GM13977 (cell line): ENCODE data around the gene NANOS2.
A peak's percentile ranks its signal among the peaks of the same experiment; 100 is the strongest.
"Not testable (repeated sequence)": the region's sequence is repeated elsewhere in the genome, so short reads cannot be mapped to it uniquely, and the experiment has no call there.

ENCODE experiments used
- DNase-seq: peaks from one replicate; pipeline ENCODE4 v3.0.0; 2012; ENCODE audit warnings: low spot score
- in situ Hi-C: fragments of 300-500 bp; cut with MboI; formaldehyde crosslinking; loops from one replicate; pipeline ENCODE4 v1.12.0; 2022; ENCODE audit warnings: low sequenced_read_pairs, low pct_unique_long_range_greater_than_20kb, mixed read lengths, inconsistent platforms; ENCODE audit not compliant: unreplicated experiment
- TF ChIP-seq, protein P1 (sequence below): IDR thresholded peaks from 2 replicates; pipeline ENCODE4 v1.5.1; 2012; ENCODE audit warnings: mild to moderate bottlenecking, control low read depth; ENCODE audit not compliant: insufficient read depth; ENCODE audit errors: extremely low read depth, missing control alignments

NANOS2 gene

DNA sequence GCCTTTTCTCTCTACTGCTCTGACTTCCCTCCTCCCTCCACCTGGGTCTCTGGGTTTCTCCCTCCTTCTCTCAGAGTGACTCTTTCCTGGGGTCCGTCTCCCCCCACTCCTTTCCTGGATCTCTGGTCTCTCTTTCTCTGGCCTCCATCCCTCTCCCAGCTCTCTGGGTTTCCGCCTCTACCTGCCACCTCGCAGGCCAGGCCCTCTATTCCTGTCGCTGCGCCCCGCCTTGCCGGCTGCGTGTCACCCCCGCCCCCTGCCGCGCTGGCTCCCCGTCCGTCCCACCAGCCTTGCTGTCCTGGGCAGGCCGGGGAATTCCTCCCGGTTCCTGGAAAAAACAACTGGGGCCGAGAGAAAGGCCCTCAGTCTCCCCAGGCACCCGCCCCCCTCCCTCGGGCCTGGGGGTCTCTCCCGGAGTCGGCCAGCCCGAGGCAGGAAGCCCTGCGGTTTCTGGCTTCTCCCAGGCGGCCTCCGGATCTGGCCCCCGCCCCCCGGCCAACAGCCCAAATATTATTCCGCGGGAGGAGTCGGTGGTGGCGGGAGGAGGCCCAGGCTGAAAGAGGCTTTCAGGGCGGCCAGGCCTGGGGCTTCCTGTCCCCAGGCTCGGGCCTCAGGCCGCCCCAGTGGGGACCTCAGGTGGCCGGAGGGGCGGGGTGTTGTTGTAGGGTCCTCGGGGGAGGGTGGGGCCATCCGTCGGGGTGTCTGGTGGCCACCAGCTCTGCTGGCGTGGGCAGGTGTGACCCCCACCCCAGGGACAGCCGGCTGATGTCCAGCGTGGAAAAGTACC lies 38.0 kb downstream of the NANOS2 start:
- in situ Hi-C loops: no loop called here
- peak; percentile 54 for DNase-seq
- TF ChIP-seq, protein P1, sequence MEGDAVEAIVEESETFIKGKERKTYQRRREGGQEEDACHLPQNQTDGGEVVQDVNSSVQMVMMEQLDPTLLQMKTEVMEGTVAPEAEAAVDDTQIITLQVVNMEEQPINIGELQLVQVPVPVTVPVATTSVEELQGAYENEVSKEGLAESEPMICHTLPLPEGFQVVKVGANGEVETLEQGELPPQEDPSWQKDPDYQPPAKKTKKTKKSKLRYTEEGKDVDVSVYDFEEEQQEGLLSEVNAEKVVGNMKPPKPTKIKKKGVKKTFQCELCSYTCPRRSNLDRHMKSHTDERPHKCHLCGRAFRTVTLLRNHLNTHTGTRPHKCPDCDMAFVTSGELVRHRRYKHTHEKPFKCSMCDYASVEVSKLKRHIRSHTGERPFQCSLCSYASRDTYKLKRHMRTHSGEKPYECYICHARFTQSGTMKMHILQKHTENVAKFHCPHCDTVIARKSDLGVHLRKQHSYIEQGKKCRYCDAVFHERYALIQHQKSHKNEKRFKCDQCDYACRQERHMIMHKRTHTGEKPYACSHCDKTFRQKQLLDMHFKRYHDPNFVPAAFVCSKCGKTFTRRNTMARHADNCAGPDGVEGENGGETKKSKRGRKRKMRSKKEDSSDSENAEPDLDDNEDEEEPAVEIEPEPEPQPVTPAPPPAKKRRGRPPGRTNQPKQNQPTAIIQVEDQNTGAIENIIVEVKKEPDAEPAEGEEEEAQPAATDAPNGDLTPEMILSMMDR: no peak

DNA sequence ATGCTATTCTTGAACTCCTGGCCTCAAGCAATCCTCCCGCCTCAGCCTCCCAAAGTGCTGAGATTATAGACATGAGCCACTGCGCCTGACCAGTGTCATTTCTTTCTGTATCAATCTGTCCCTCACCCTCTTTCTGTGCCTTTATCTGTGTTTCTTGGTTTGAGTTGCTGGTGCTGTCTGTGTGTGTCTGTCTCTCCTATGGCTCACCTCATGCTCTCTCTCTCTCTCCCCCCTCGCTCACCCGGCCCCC lies 38.5 kb downstream of the NANOS2 start:
- DNase-seq: peak; percentile 80
- in situ Hi-C loops: no loop called here
- TF ChIP-seq, protein P1: no peak

DNA sequence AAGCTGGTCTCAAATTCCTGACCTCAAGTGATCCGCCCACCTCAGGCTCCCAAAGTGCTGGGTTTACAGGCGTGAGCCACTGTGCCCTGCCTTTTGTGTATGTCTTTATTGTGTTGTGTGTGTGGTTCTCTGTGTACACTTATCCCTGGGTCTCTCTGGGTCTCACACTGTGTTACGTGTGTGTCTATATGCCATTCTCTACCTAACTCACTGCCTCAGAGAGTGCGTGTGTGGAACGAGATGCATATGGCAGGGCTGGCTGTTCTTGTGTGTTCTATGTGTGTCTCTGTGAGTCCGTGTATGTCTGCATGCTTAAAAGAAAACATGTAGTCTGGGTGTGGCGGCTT lies 40.0 kb downstream of the NANOS2 start:
- DNase-seq: no peak
- TF ChIP-seq, protein P1: no peak
- in situ Hi-C loops: no loop called here

DNA sequence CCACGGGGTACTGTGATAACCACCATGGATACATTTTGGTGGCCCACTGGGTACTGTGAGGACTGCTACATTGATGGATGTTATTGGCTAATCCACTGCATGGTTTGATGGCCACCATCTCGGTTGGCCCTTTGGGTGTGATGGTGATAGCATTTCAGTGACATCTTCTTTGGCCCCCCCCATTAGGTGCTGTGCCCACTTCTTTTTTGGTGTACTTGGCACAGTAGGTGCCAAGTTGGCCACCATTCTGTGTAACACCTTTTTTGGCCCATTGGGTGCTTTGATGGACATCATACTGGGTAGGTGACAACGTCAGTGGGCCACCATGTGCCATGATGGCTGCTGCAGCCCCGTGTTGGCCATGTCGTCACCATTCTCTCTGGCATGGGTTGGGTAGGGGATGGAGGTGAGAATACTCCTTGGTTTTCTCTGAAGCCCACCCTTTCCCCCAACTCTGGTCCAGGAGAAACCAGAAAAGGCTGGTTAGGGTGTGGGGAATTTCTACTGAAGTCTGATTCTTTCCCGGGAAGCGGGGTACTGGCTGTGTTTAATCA lies 41.3 kb downstream of the NANOS2 start:
- TF ChIP-seq, protein P1: no peak
- DNase-seq: no peak
- in situ Hi-C loops: no loop called here

DNA sequence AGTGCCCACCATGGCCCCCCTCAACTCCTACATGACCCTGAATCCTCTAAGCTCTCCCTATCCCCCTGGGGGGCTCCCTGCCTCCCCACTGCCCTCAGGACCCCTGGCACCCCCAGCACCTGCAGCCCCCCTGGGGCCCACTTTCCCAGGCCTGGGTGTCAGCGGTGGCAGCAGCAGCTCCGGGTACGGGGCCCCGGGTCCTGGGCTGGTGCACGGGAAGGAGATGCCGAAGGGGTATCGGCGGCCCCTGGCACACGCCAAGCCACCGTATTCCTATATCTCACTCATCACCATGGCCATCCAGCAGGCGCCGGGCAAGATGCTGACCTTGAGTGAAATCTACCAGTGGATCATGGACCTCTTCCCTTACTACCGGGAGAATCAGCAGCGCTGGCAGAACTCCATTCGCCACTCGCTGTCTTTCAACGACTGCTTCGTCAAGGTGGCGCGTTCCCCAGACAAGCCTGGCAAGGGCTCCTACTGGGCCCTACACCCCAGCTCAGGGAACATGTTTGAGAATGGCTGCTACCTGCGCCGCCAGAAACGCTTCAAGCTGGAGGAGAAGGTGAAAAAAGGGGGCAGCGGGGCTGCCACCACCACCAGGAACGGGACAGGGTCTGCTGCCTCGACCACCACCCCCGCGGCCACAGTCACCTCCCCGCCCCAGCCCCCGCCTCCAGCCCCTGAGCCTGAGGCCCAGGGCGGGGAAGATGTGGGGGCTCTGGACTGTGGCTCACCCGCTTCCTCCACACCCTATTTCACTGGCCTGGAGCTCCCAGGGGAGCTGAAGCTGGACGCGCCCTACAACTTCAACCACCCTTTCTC lies 42.3 kb downstream of the NANOS2 start:
- no peak for DNase-seq
- TF ChIP-seq, protein P1: no peak
- in situ Hi-C loops: no loop called here

DNA sequence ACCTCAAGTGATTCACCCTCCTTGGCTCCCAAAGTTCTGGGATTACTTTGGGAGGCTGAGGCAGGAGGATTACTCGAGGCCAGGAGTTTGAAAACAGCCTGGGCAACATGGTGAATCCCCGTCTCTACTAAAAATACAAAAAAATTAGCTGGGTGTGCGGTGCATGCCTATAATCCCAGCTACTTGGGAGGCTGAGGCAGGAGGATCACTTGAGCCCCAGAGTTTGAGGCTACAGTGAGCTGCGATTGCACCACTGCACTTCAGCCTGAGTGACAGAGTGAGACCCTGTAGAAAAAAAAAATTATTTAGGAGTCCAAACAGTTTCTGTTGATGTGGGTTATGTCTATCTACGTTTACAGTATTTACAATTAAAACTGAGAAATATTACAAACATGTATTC lies 43.8 kb downstream of the NANOS2 start:
- TF ChIP-seq, protein P1: no peak
- in situ Hi-C loops: no loop called here
- no peak for DNase-seq

DNA sequence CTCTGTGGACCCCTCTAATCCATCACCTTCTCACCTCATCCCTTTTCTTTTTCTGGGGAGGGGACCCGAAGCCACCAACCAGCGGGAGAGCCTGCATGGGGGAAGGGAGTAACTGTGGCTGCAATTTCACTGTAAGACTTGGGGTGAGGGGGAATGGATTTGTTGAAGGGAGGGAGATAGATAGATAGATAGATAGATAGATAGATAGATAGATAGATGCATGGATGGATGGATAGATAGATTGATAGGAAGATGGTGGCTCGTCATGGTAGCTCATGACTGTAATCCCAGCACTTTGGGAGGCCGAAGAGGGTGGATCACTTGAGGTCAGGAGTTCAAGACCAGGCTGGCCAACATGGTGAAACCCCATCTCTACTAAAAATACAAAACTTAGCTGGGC lies 47.3 kb downstream of the NANOS2 start:
- in situ Hi-C loops: not testable (repeated sequence)

More for the DNA sequence above, 47.3 kb downstream of the NANOS2 start:
- DNase-seq: not testable (repeated sequence)
